H1 (cell line): ENCODE results near the gene ESYT1. TPM values are rescaled to one million over a fixed set of nuclear protein-coding genes. Genes with fewer than 3 reads are reported as not detected.

ENCODE experiments used
- CTCF ChIA-PET: fragments of 300-600 bp; sonication (Branson Sonifier 250); formaldehyde crosslinking; loops from one replicate; lab custom pipeline; 2021; ENCODE audit not compliant: partially characterized antibody; lab: Charles Lee
- POLR2A ChIA-PET: fragments of 300-600 bp; sonication (Branson Sonifier 250); formaldehyde crosslinking; loops from one replicate; lab custom pipeline; 2021; ENCODE audit warnings: inconsistent platforms; ENCODE audit not compliant: partially characterized antibody; lab: Charles Lee
- DNase-seq, 2 experiments: peaks; one replicate each; pipeline versions ENCODE4 v3.0.0 to v3.0.0-alpha.2; 2010 to 2022; ENCODE audit warnings: low spot score in 2 of 2, low read depth in 1 of 2, mixed read lengths in 1 of 2
- FAIRE-seq: peaks from 2 replicates; lab custom pipeline; 2011; peaks lifted over from hg19 to GRCh38; lab: Jason Lieb, UNC
- H2AFZ ChIP-seq: 2 replicates; pipeline ENCODE4 v1.8.1; 2012; ENCODE audit warnings: low read length, inconsistent platforms
- H2AK5ac ChIP-seq: 2 replicates; pipeline ENCODE4 v1.6.1; 2013; ENCODE audit warnings: low read depth, low read length
- H2BK120ac ChIP-seq: replicated peaks from 2 replicates; pipeline ENCODE3; 2013; ENCODE audit warnings: low read depth, low read length, inconsistent platforms
- H2BK12ac ChIP-seq: 2 replicates; pipeline ENCODE4 v1.6.1; 2013; ENCODE audit warnings: low read depth, low read length
- H2BK15ac ChIP-seq: 2 replicates; pipeline ENCODE4 v1.6.1; 2013; ENCODE audit warnings: low read length
- H2BK20ac ChIP-seq: 2 replicates; pipeline ENCODE4 v1.6.1; 2013; ENCODE audit warnings: low read length
- H2BK5ac ChIP-seq: 2 replicates; pipeline ENCODE4 v1.6.1; 2013; ENCODE audit warnings: low read depth, low read length
- H3K14ac ChIP-seq: 2 replicates; pipeline ENCODE4 v1.6.1; 2013; ENCODE audit warnings: inconsistent platforms; ENCODE audit not compliant: insufficient read length
- H3K18ac ChIP-seq: 2 replicates; pipeline ENCODE4 v1.6.1; 2013; ENCODE audit warnings: low read length; ENCODE audit errors: extremely low read depth
- H3K23ac ChIP-seq: 2 replicates; pipeline ENCODE4 v1.6.1; 2013; ENCODE audit warnings: inconsistent platforms; ENCODE audit not compliant: insufficient read length
- H3K23me2 ChIP-seq: 2 replicates; pipeline ENCODE4 v1.6.1; 2013; ENCODE audit warnings: low read depth, low read length
- H3K27ac ChIP-seq: 2 replicates; pipeline ENCODE4 v1.6.1; 2011; ENCODE audit warnings: low read depth, low read length, inconsistent platforms
- H3K27me3 ChIP-seq, 4 experiments: replicated peaks in 1 of 4; 1 replicate in 1 of 4; 2 replicates in 3 of 4; pipeline versions ENCODE4 v1.6.1 to v1.8.1; 2011 to 2013; ENCODE audit warnings: low read length in 3 of 4, mild to moderate bottlenecking in 3 of 4, inconsistent platforms in 2 of 4, mixed read lengths in 2 of 4, moderate library complexity in 1 of 4; ENCODE audit not compliant: control insufficient read depth in 3 of 4, insufficient read depth in 3 of 4; ENCODE audit errors: extremely low read depth in 1 of 4
- H3K36me3 ChIP-seq, 4 experiments: 2 replicates each; pipeline versions ENCODE4 v1.6.1 to v1.8.1; 2011 to 2013; ENCODE audit warnings: mild to moderate bottlenecking in 4 of 4, low read length in 3 of 4, moderate library complexity in 2 of 4, control low read depth in 1 of 4, inconsistent platforms in 1 of 4; ENCODE audit not compliant: insufficient read depth in 4 of 4, control insufficient read depth in 2 of 4
- H3K4ac ChIP-seq: replicated peaks from 2 replicates; pipeline ENCODE3; 2013; ENCODE audit warnings: low read length, low read depth, mixed read lengths, inconsistent platforms; ENCODE audit not compliant: insufficient read length
- H3K4me1 ChIP-seq, 4 experiments: replicated peaks in 1 of 4; 1 replicate in 1 of 4; 2 replicates in 3 of 4; pipeline versions ENCODE4 v1.6.1 to v1.8.1; 2011 to 2013; ENCODE audit warnings: low read length in 3 of 4, inconsistent platforms in 2 of 4, mixed read lengths in 1 of 4; ENCODE audit not compliant: insufficient read depth in 4 of 4, control insufficient read depth in 3 of 4
- H3K4me2 ChIP-seq, 2 experiments: 2 replicates each; pipeline versions ENCODE4 v1.6.1 to v1.8.1; 2011 to 2013; ENCODE audit warnings: low read depth in 2 of 2, low read length in 2 of 2, control low read depth in 1 of 2, inconsistent platforms in 1 of 2, mild to moderate bottlenecking in 1 of 2; ENCODE audit not compliant: insufficient read depth in 1 of 2
- H3K4me3 ChIP-seq, 4 experiments: fragments of 200-600, 300-600 bp in 1 of 4; sonication (generic), shearing (Covaris generic), sonication (Bioruptor Twin) in 1 of 4; 2 replicates each; pipeline versions ENCODE4 v1.5.1 to v1.8.1; 2011 to 2016; ENCODE audit warnings: low read length in 4 of 4, low read depth in 3 of 4, control low read depth in 2 of 4, inconsistent platforms in 2 of 4, mild to moderate bottlenecking in 2 of 4, mixed read lengths in 1 of 4, moderate library complexity in 1 of 4; ENCODE audit not compliant: insufficient read depth in 2 of 4; ENCODE audit errors: extremely low read depth in 1 of 4
- H3K56ac ChIP-seq: replicated peaks from 2 replicates; pipeline ENCODE3; 2013; ENCODE audit warnings: low read depth, mild to moderate bottlenecking, mixed read lengths, low read length, inconsistent platforms; ENCODE audit not compliant: insufficient read length
- H3K79me1 ChIP-seq: 2 replicates; pipeline ENCODE4 v1.6.1; 2013; ENCODE audit warnings: low read depth, low read length, control low read depth
- H3K79me2 ChIP-seq, 2 experiments: 2 replicates each; pipeline versions ENCODE4 v1.6.1 to v1.8.1; 2012 to 2013; ENCODE audit warnings: low read length in 2 of 2, mild to moderate bottlenecking in 2 of 2, inconsistent platforms in 1 of 2; ENCODE audit not compliant: insufficient read depth in 2 of 2, control insufficient read depth in 1 of 2
- H3K9ac ChIP-seq, 4 experiments: replicated peaks in 1 of 4; 1 replicate in 1 of 4; 2 replicates in 3 of 4; pipeline versions ENCODE4 v1.6.1 to v1.8.1; 2011 to 2013; ENCODE audit warnings: low read depth in 3 of 4, low read length in 3 of 4, control low read depth in 2 of 4, mild to moderate bottlenecking in 2 of 4, moderate library complexity in 2 of 4, inconsistent platforms in 1 of 4; ENCODE audit errors: extremely low read depth in 1 of 4
- H3K9me3 ChIP-seq, 2 experiments: 2 replicates each; pipeline versions ENCODE4 v1.6.1 to v1.8.1; 2012 to 2013; ENCODE audit warnings: mild to moderate bottlenecking in 2 of 2, moderate library complexity in 2 of 2, control low read depth in 1 of 2, inconsistent platforms in 1 of 2, low read depth in 1 of 2, low read length in 1 of 2, mixed read lengths in 1 of 2; ENCODE audit not compliant: insufficient read depth in 2 of 2
- H4K20me1 ChIP-seq, 2 experiments: replicated peaks in 1 of 2; 2 replicates each; pipeline versions ENCODE3 to v1.8.1; 2011 to 2013; ENCODE audit warnings: inconsistent platforms in 2 of 2, low read length in 2 of 2, mild to moderate bottlenecking in 1 of 2; ENCODE audit not compliant: insufficient read depth in 2 of 2, control insufficient read depth in 1 of 2
- H4K5ac ChIP-seq: 2 replicates; pipeline ENCODE4 v1.6.1; 2013; ENCODE audit warnings: low read length, low read depth, mixed read lengths, inconsistent platforms; ENCODE audit not compliant: insufficient read length
- H4K8ac ChIP-seq: 2 replicates; pipeline ENCODE4 v1.8.0; 2013; ENCODE audit warnings: mild to moderate bottlenecking, moderate library complexity, low read length, inconsistent platforms; ENCODE audit not compliant: insufficient read depth; ENCODE audit errors: extremely low read depth
- H4K91ac ChIP-seq: replicated peaks from 2 replicates; pipeline ENCODE3; 2013; ENCODE audit warnings: low read length, mixed read lengths, inconsistent platforms; ENCODE audit not compliant: insufficient read length
- ASH2L ChIP-seq: fragments of 200-600, 300-600 bp; sonication (generic); IDR thresholded peaks from one replicate; pipeline ENCODE4 v1.7.1; 2017; ENCODE audit warnings: low read length
- BCL11A ChIP-seq, 2 experiments: IDR thresholded peaks; one replicate each; pipeline ENCODE4 v1.6.1; 2011; ENCODE audit warnings: low read depth in 2 of 2, low read length in 2 of 2, mild to moderate bottlenecking in 2 of 2
- CHD2 ChIP-seq: IDR thresholded peaks from 2 replicates; pipeline ENCODE4 v1.6.1; 2012; ENCODE audit warnings: low read length, improper control_type of control experiment
- NANOG ChIP-seq: IDR thresholded peaks from 2 replicates; pipeline ENCODE4 v1.6.1; 2011; ENCODE audit warnings: low read length, low read depth, mild to moderate bottlenecking, inconsistent platforms; ENCODE audit not compliant: insufficient read depth, poor library complexity, severe bottlenecking
- SIRT6 ChIP-seq: IDR thresholded peaks from one replicate; pipeline ENCODE4 v1.7.1; 2012; ENCODE audit warnings: low read length, inconsistent platforms
- TBP ChIP-seq: IDR thresholded peaks from 2 replicates; pipeline ENCODE4 v1.6.1; 2011; ENCODE audit warnings: low read depth, low read length, improper control_type of control experiment
- ZNF274 ChIP-seq: IDR thresholded peaks from 2 replicates; pipeline ENCODE4 v1.7.0; 2012; ENCODE audit warnings: low read length, borderline replicate concordance; ENCODE audit errors: extremely low read depth
- WGBS, 2 experiments: shearing (Covaris generic) in 1 of 2; methylation state at CpG; one replicate each; pipeline versions ENCODE4 v1.1.6 to v1.1.7; 2013 to 2015; ENCODE audit warnings: low lambda C conversion rate in 2 of 2, mixed read lengths in 2 of 2, inconsistent platforms in 1 of 2, low coverage in 1 of 2, missing lambda C conversion rate in 1 of 2; ENCODE audit not compliant: insufficient replicate concordance in 2 of 2, insufficient coverage in 1 of 2, insufficient read length in 1 of 2; ENCODE audit errors: extremely low coverage in 1 of 2, missing lambda C conversion rate in 1 of 2; 5-methylcytosine and 5-hydroxymethylcytosine counted together
- polyA plus RNA-seq, 7 experiments: library from polyadenylated mRNA; depleted of rRNA in 3 of 7; stranded (reverse) in 5 of 7; unstranded in 2 of 7; fragments of >200 nt in 5 of 7; fragments of 200-250 nt in 2 of 7; gene quantifications; 1 replicate in 5 of 7; 2 replicates in 1 of 7; 4 replicates in 1 of 7; pipeline versions ENCODE4 v1.2.1 to v1.2.3, GENCODE V29; 2011 to 2013; ENCODE audit warnings: missing spikeins in 2 of 7, mixed read lengths in 2 of 7
- total RNA-seq: library from RNA; stranded (reverse); fragmentation: NEBNext Ultra II Directional; extraction: Animal tissue kit (Norgen Biotek cat#: 25700); gene quantifications from 2 replicates; pipeline ENCODE4 v1.2.1, GENCODE V29; 2021

The ESYT1 gene
- total and polyA plus RNA-seq, 2 of the 8 experiments (the other 6 are each of a cell fraction or from before 2014, with no cell fraction given), result 86.9 to 165 TPM

DNA sequence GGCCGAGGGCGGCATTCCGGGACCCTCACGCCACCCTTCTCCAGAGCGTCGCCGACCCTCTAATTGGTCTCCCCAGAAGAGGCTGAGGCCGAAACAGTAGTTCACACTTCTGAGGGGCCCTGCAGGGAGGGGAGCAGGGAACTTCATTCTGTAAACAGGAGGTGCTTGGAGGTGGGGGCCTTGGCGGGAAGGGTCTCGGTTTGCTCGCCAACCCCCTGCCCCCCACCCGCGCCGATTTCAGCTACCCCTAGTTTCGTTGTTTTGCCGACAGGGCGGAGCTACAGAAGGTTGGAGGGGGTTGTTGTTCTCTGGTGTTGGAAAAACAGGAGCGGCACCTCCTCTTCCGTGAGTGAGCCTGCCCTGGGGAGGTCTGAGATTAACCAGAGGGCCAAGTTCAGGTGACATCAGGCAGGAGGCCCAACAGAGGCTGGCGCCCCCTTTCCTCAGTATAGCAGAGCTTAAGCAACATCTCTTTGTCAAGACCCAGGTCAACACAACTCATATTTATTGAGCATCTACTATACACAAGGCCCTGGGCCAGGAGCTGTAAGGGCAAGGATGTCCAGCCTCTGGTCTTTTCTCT lies 47.4 kb upstream of the ESYT1 start:
- no peak for FAIRE-seq
- TF ChIP-seq BCL11A (IDR thresholded peaks at IDR 0.05; ENCODE audit: low read depth in 2 of 2, low read length in 2 of 2) (no peak), CHD2 (no peak), TBP (no peak), NANOG (no peak), ASH2L (peak; percentile 46), SIRT6 (no peak), ZNF274 (no peak)

More for the DNA sequence above, 47.4 kb upstream of the ESYT1 start:
- H4K20me1 ChIP-seq, result peaks cover 2 to 10% of the 10 kb centered on the region in 2 experiments
- H3K4me3 ChIP-seq, result peak overlapping the region; percentile 74 to 89 (median 80)
- peak in 1 of 2 experiments; percentile 66 for DNase-seq
- peak overlapping the region; percentile 22 for H4K91ac ChIP-seq
- H3K56ac ChIP-seq, result peak overlapping the region; percentile 8
- peaks cover 3 to 17% (median 11%) of the 10 kb centered on the region in 4 experiments for H3K4me1 ChIP-seq
- H3K79me2 ChIP-seq, result peaks cover 0 to 27% of the 10 kb centered on the region in 2 experiments; a peak in 2 of 4 replicates
- peak overlapping the region; percentile 10; the same call in 1 of the 2 replicates for H2BK15ac ChIP-seq
- H3K9me3 ChIP-seq, result no peaks in the 10 kb centered on the region; a peak in 1 of 4 replicates
- H3K9ac ChIP-seq, result peak overlapping the region; percentile 68 to 95 (median 88)
- H3K36me3 ChIP-seq, result peaks cover 0 to 7% (median 4%) of the 10 kb centered on the region in 4 experiments; a peak in 6 of 8 replicates
- ChIA-PET POLR2A (interaction anchor here (0.7 to 8.9 kb wide), 30 partner anchors 9 to 278 kb away, joined by 3 to 112 read pairs (median 4); partner anchors contain the start of genes ANKRD52, ESYT1, MYL6 and PA2G4), CTCF (interaction anchor here (0.6 to 5.1 kb wide), 13 partner anchors 10 to 274 kb away, joined by 3 to 31 read pairs (median 3); partner anchors contain the start of genes ESYT1 and PA2G4)
- H3K27ac ChIP-seq, result peak overlapping the region; percentile 92
- peak overlapping the region; percentile 94 for H2BK12ac ChIP-seq
- H4K5ac ChIP-seq, result peak overlapping the region; percentile 23
- H3K4ac ChIP-seq, result no peak overlapping the region
- no peaks in the 10 kb centered on the region for H3K27me3 ChIP-seq
- no peak overlapping the region; the same call in 1 of the 2 replicates for H2AK5ac ChIP-seq
- peak overlapping the region; percentile 87; the same call in 1 of the 2 replicates for H3K18ac ChIP-seq
- peaks cover 7% of the 10 kb centered on the region; the same call in 1 of the 2 replicates for H3K79me1 ChIP-seq
- H3K14ac ChIP-seq, result no peak overlapping the region
- H2AFZ ChIP-seq, result peak overlapping the region; percentile 19; the same call in 1 of the 2 replicates
- peak overlapping the region; percentile 62 to 97 for H3K4me2 ChIP-seq
- H3K23ac ChIP-seq, result no peak overlapping the region
- peaks cover 7% of the 10 kb centered on the region; the same call in 1 of the 2 replicates for H3K23me2 ChIP-seq
- peak overlapping the region; percentile 96 for H4K8ac ChIP-seq
- no peak overlapping the region for H2BK120ac ChIP-seq
- 0% methylated on average over 20 of the region's 20 CpGs; no CpG with 5 or more reads in 1 of the 2 experiments for WGBS, 2 experiments
- H2BK5ac ChIP-seq, result peak overlapping the region; percentile 98
- no peak overlapping the region for H2BK20ac ChIP-seq
